GM12878 (cell line): ENCODE measurements around the gene WNT7A. TPM values are rescaled to one million over a fixed set of nuclear protein-coding genes. Genes with fewer than 3 reads are reported as not detected.

Experiments
- ATAC-seq: fragments of 200-7000 bp; cut with Tn5 transposase; 3 replicates; pipeline ENCODE4 v1.9.1; 2020; ENCODE audit warnings: mild to moderate bottlenecking, moderate library complexity
- BruUV-seq: library from RNA; stranded (reverse); fragments of 400-500 nt; replicated peaks from 2 replicates; lab custom pipeline; 2021; lab: Mats Ljungman, UMichigan
- CTCF ChIA-PET: fragments of 300-600 bp; sonication (Branson Sonifier 250); formaldehyde crosslinking; extraction: SDS; loops from one replicate; lab custom pipeline; 2021; ENCODE audit warnings: inconsistent platforms; lab: Yijun Ruan, JAX
- POLR2A ChIA-PET: fragments of 350-600 bp; formaldehyde crosslinking; extraction: SDS; loops from one replicate; lab custom pipeline; 2021; ENCODE audit warnings: inconsistent platforms; lab: Charles Lee
- RAD21 ChIA-PET: fragments of 300-600 bp; sonication (Branson Sonifier 250); formaldehyde crosslinking; loops from one replicate; lab custom pipeline; 2023; ENCODE audit warnings: antibody characterized with exemption; ENCODE audit not compliant: unreplicated experiment; lab: Charles Lee
- SMC1A ChIA-PET: fragments of 300-600 bp; sonication (Branson Sonifier 250); formaldehyde crosslinking; loops from one replicate; lab custom pipeline; 2023; ENCODE audit not compliant: unreplicated experiment, uncharacterized antibody; lab: Charles Lee
- DNase-seq: peaks from one replicate; pipeline ENCODE4 v3.0.0-alpha.2; 2011; ENCODE audit warnings: low read depth, low spot score
- FAIRE-seq: peaks from 3 replicates; lab custom pipeline; 2011; peaks lifted over from hg19 to GRCh38; lab: Jason Lieb, UNC
- H2AFZ ChIP-seq: 2 replicates; pipeline ENCODE4 v1.6.0; 2011; ENCODE audit warnings: low read depth, low read length, control low read depth; ENCODE audit not compliant: control insufficient read depth
- H3K27ac ChIP-seq: 2 replicates; pipeline ENCODE4 v1.5.1; 2011; ENCODE audit warnings: control low read depth; ENCODE audit not compliant: control insufficient read depth, insufficient read depth
- H3K27me3 ChIP-seq, 2 experiments: replicated peaks in 1 of 2; 2 replicates each; pipeline versions ENCODE4 v1.6.0 to v1.6.1; 2011; ENCODE audit warnings: low read length in 1 of 2; ENCODE audit not compliant: control insufficient read depth in 2 of 2, insufficient read depth in 2 of 2
- H3K36me3 ChIP-seq, 2 experiments: 2 replicates each; pipeline ENCODE4 v1.5.1; 2011; ENCODE audit warnings: low read length in 1 of 2; ENCODE audit not compliant: control insufficient read depth in 2 of 2, insufficient read depth in 2 of 2
- H3K4me1 ChIP-seq: 2 replicates; pipeline ENCODE4 v1.6.1; 2011; ENCODE audit warnings: mild to moderate bottlenecking, low read length, moderate library complexity, mixed read lengths; ENCODE audit not compliant: control insufficient read depth, insufficient read depth
- H3K4me2 ChIP-seq: 2 replicates; pipeline ENCODE4 v1.6.0; 2011; ENCODE audit warnings: control low read depth; ENCODE audit not compliant: control insufficient read depth, insufficient read depth
- H3K4me3 ChIP-seq: fragments of 200-600 bp; sonication (generic); 2 replicates; pipeline ENCODE4 v1.5.1; 2016
- H3K79me2 ChIP-seq: 2 replicates; pipeline ENCODE4 v1.6.0; 2011; ENCODE audit warnings: low read length; ENCODE audit not compliant: control insufficient read depth, insufficient read depth
- H3K9ac ChIP-seq: 2 replicates; pipeline ENCODE4 v1.8.0; 2011; ENCODE audit warnings: low read length, control low read depth, mixed read lengths; ENCODE audit not compliant: control insufficient read depth, insufficient read depth
- H3K9me3 ChIP-seq: replicated peaks from 3 replicates; pipeline ENCODE4 v1.5.1; 2011; ENCODE audit warnings: mild to moderate bottlenecking, low read length; ENCODE audit not compliant: control insufficient read depth, insufficient read depth
- H4K20me1 ChIP-seq: 2 replicates; pipeline ENCODE4 v1.6.0; 2011; ENCODE audit not compliant: control insufficient read depth, insufficient read depth
- BCL11A ChIP-seq: IDR thresholded peaks from 2 replicates; pipeline ENCODE4 v1.6.1; 2011; ENCODE audit warnings: low read depth, low read length
- CTCF ChIP-seq, 3 experiments: IDR thresholded peaks in 2 of 3; conservative IDR thresholded peaks in 1 of 3; 2 replicates each; pipeline ENCODE4 v1.5.1; 2011; ENCODE audit warnings: low read depth in 3 of 3, low read length in 3 of 3, mild to moderate bottlenecking in 3 of 3, control low read depth in 2 of 3, moderate library complexity in 2 of 3, inconsistent platforms in 1 of 3, mixed read lengths in 1 of 3; ENCODE audit not compliant: control insufficient read depth in 2 of 3, insufficient read depth in 1 of 3; ENCODE audit errors: extremely low read depth in 1 of 3
- FOXK2 ChIP-seq: fragments of 450-650 bp; IDR thresholded peaks from 2 replicates; pipeline ENCODE4 v1.6.1; 2017; ENCODE audit warnings: mild to moderate bottlenecking, moderate library complexity
- HSF1 ChIP-seq: fragments of 150-350 bp; IDR thresholded peaks from 2 replicates; pipeline ENCODE4 v1.6.1; 2014; ENCODE audit warnings: mild to moderate bottlenecking, low read depth, low read length
- IRF4 ChIP-seq: IDR thresholded peaks from 2 replicates; pipeline ENCODE4 v1.6.1; 2011; ENCODE audit warnings: low read depth, low read length
- JUND ChIP-seq: IDR thresholded peaks from 2 replicates; pipeline ENCODE4 v1.6.1; 2012; ENCODE audit warnings: low read depth, mild to moderate bottlenecking, low read length, improper control_type of control experiment, moderate library complexity
- MYC ChIP-seq: IDR thresholded peaks from 2 replicates; pipeline ENCODE4 v1.6.1; 2011; ENCODE audit warnings: mild to moderate bottlenecking, low read length, moderate library complexity, inconsistent platforms; ENCODE audit not compliant: insufficient read depth, insufficient replicate concordance, insufficient read length, severe bottlenecking
- RAD21 ChIP-seq: IDR thresholded peaks from 2 replicates; pipeline ENCODE4 v1.6.1; 2011; ENCODE audit warnings: mild to moderate bottlenecking, low read depth, low read length, moderate library complexity; ENCODE audit not compliant: insufficient read depth
- RELB ChIP-seq: fragments of 450-650 bp; IDR thresholded peaks from 2 replicates; pipeline ENCODE4 v1.6.1; 2017; ENCODE audit warnings: low read depth, mild to moderate bottlenecking, moderate library complexity
- SMC3 ChIP-seq: IDR thresholded peaks from 2 replicates; pipeline ENCODE4 v1.6.1; 2011; ENCODE audit warnings: low read length, improper control_type of control experiment, borderline replicate concordance
- USF2 ChIP-seq: IDR thresholded peaks from 2 replicates; pipeline ENCODE4 v1.6.1; 2011; ENCODE audit warnings: low read depth, low read length, improper control_type of control experiment, borderline replicate concordance
- YBX1 ChIP-seq: fragments of 450-650 bp; IDR thresholded peaks from 2 replicates; pipeline ENCODE4 v1.6.1; 2016; ENCODE audit warnings: antibody characterized with exemption
- YY1 ChIP-seq: IDR thresholded peaks from 2 replicates; pipeline ENCODE4 v1.6.1; 2011; ENCODE audit warnings: low read depth, mild to moderate bottlenecking, low read length
- ZBTB33 ChIP-seq: fragments of 450-650 bp; IDR thresholded peaks from 2 replicates; pipeline ENCODE4 v1.6.1; 2017; ENCODE audit warnings: mild to moderate bottlenecking
- WGBS: methylation state at CpG from one replicate; pipeline ENCODE4 v1.1.6; 2016; ENCODE audit warnings: low lambda C conversion rate; ENCODE audit not compliant: insufficient replicate concordance, insufficient coverage; ENCODE audit errors: missing lambda C conversion rate; 5-methylcytosine and 5-hydroxymethylcytosine counted together
- in situ Hi-C: fragments of 300-500 bp; cut with MboI; formaldehyde crosslinking; loops from 9 replicates; pipeline ENCODE4 v1.14.3; 2018; ENCODE audit warnings: mixed read lengths
- intact Hi-C: fragments of 100-400 bp; cut with micrococcal nuclease; formaldehyde crosslinking; loops from one replicate; pipeline ENCODE4 v1.14.2; 2022; ENCODE audit not compliant: unreplicated experiment
- polyA plus RNA-seq, 11 experiments: library from polyadenylated mRNA; depleted of rRNA in 4 of 11; unstranded in 6 of 11; stranded (reverse) in 5 of 11; fragments of >200 nt; fragmentation: Nextera tagmentation in 4 of 11; fragmentation: Illumina TruSeq in 1 of 11; extraction: Ambion mirVana in 4 of 11; extraction: Trizol in 1 of 11; gene quantifications; 1 replicate in 1 of 11; 2 replicates in 10 of 11; pipeline versions ENCODE4 v1.2.1 to v1.2.3, GENCODE V29; 2011 to 2016; ENCODE audit warnings: inconsistent platforms in 2 of 11, missing spikeins in 2 of 11, low read depth in 1 of 11
- total RNA-seq, 4 experiments: library from RNA; depleted of rRNA in 3 of 4; stranded (reverse); fragments of >200 nt in 3 of 4; fragmentation: Illumina TruSeq in 1 of 4; extraction: Trizol in 1 of 4; gene quantifications; 2 replicates each; pipeline versions ENCODE4 v1.2.1 to v1.2.3, GENCODE V29; 2013 to 2021

The WNT7A gene
- total and polyA plus RNA-seq, 10 of the 15 experiments (the other 5 are each of a cell fraction or from before 2014, with no cell fraction given): 0.08 TPM; not detected in 9

- no peaks in the 10 kb centered on the region for H3K4me1 ChIP-seq
- H3K36me3 ChIP-seq: no peaks in the 10 kb centered on the region
- in situ Hi-C loops: loop anchor here (5.0 kb wide), 2 partner anchors 221 to 566 kb away; no protein-coding TSS in a partner anchor
- FAIRE-seq (no peak), ATAC-seq (peak; percentile 81), DNase-seq (peak; percentile 16)
- ChIA-PET SMC1A (interaction anchor here (1.0 to 1.7 kb wide), 9 partner anchors 218 to 885 kb away, joined by 3 to 9 read pairs (median 5); partner anchors contain the start of genes CHCHD4 and TMEM43), CTCF (interaction anchor here (0.6 to 3.5 kb wide), 27 partner anchors 10 to 1025 kb away, joined by 3 to 22 read pairs (median 4); partner anchors contain the start of genes CCDC174, CHCHD4 and TMEM43), POLR2A (no interaction called here), RAD21 (interaction anchor here (0.8 to 1.6 kb wide), 11 partner anchors 9 to 571 kb away, joined by 3 to 14 read pairs (median 4); partner anchors contain the start of genes CHCHD4, LSM3, TMEM43 and XPC)
- H3K4me3 ChIP-seq: no peak overlapping the region
- no peak overlapping the region; the same call in 1 of the 2 replicates for H2AFZ ChIP-seq
- intact Hi-C loops: loop anchor here (2.0 to 10.0 kb wide), 4 partner anchors 226 to 571 kb away; partner anchors contain the start of gene CHCHD4
- H3K27me3 ChIP-seq: peaks cover 0 to 3% of the 10 kb centered on the region in 2 experiments; a peak in 1 of 4 replicates
- H3K79me2 ChIP-seq: no peaks in the 10 kb centered on the region
- no TSS peak for BruUV-seq
- no peaks in the 10 kb centered on the region for H4K20me1 ChIP-seq
- 7% methylated on average over 12 of the region's 12 CpGs for WGBS
- H3K27ac ChIP-seq: no peak overlapping the region
- H3K9me3 ChIP-seq: peaks cover 2% of the 10 kb centered on the region; the same call in 2 of the 3 replicates
- H3K4me2 ChIP-seq: no peak overlapping the region
- no peak overlapping the region for H3K9ac ChIP-seq
- TF ChIP-seq BCL11A (no peak), MYC (no peak), JUND (no peak), RELB (no peak), YY1 (peak; percentile 94), FOXK2 (no peak), RAD21 (peak; percentile 91), IRF4 (no peak), CTCF (IDR thresholded peaks at IDR 0.05 in 2 of 3, conservative IDR thresholded peaks at IDR 0.05 in 1 of 3; ENCODE audit: control insufficient read depth in 2 of 3, extremely low read depth in 1 of 3, insufficient read depth in 1 of 3, low read depth in 3 of 3, low read length in 3 of 3) (peak; percentile 64 to 79 (median 65)), ZBTB33 (no peak), HSF1 (no peak), SMC3 (peak; percentile 67), YBX1 (no peak), USF2 (no peak)
These were observed 16.7 kb upstream of the WNT7A start for GRCh38 chr3:13896473-13897154.
